Measurements from ENCODE around the gene THSD7B.

Gene THSD7B

GRCh38 chr2:137522620-137523011 lies 757.3 kb downstream of the THSD7B start:
- TF ChIP-seq CTCF (IDR thresholded peaks at IDR 0.05; ENCODE audit: borderline replicate concordance, insufficient read depth, low read depth, low read length) = no peak
- no peak overlapping the region for H3K4me3 ChIP-seq (ENCODE audit: low read depth, low read length)

GRCh38 chr2:137523931-137524330 lies 758.6 kb downstream of the THSD7B start:
- H3K4me3 ChIP-seq (ENCODE audit: low read depth, low read length) = no peak overlapping the region
- no peak for TF ChIP-seq CTCF (IDR thresholded peaks at IDR 0.05; ENCODE audit: borderline replicate concordance, insufficient read depth, low read depth, low read length)

GRCh38 chr2:137525132-137525531 lies 759.8 kb downstream of the THSD7B start:
- TF ChIP-seq CTCF (IDR thresholded peaks at IDR 0.05; ENCODE audit: borderline replicate concordance, insufficient read depth, low read depth, low read length) = no peak
- no peak overlapping the region for H3K4me3 ChIP-seq (ENCODE audit: low read depth, low read length)

GRCh38 chr2:137525641-137526190 lies 760.4 kb downstream of the THSD7B start:
- TF ChIP-seq CTCF (IDR thresholded peaks at IDR 0.05; ENCODE audit: borderline replicate concordance, insufficient read depth, low read depth, low read length) = no peak
- no peak overlapping the region for H3K4me3 ChIP-seq (ENCODE audit: low read depth, low read length)

GRCh38 chr2:137535897-137536296 lies 770.6 kb downstream of the THSD7B start:
- TF ChIP-seq CTCF (IDR thresholded peaks at IDR 0.05; ENCODE audit: borderline replicate concordance, insufficient read depth, low read depth, low read length) = no peak
- H3K4me3 ChIP-seq (ENCODE audit: low read depth, low read length) = no peak overlapping the region

GRCh38 chr2:137539336-137539735 lies 774.0 kb downstream of the THSD7B start:
- TF ChIP-seq CTCF (IDR thresholded peaks at IDR 0.05; ENCODE audit: borderline replicate concordance, insufficient read depth, low read depth, low read length) = no peak
- H3K4me3 ChIP-seq (ENCODE audit: low read depth, low read length) = no peak overlapping the region

GRCh38 chr2:137547842-137548241 lies 782.5 kb downstream of the THSD7B start:
- TF ChIP-seq CTCF (IDR thresholded peaks at IDR 0.05; ENCODE audit: borderline replicate concordance, insufficient read depth, low read depth, low read length) = no peak
- H3K4me3 ChIP-seq (ENCODE audit: low read depth, low read length) = no peak overlapping the region
